ENCODE measurements around the gene PHLPP1. TPM values are rescaled to one million over a fixed set of nuclear protein-coding genes. Genes with fewer than 3 reads are reported as not detected.

The PHLPP1 gene
- total and polyA plus RNA-seq, 2 of the 4 experiments (the other 2 are of a cell fraction), result 3.3 to 3.6 TPM

DNA sequence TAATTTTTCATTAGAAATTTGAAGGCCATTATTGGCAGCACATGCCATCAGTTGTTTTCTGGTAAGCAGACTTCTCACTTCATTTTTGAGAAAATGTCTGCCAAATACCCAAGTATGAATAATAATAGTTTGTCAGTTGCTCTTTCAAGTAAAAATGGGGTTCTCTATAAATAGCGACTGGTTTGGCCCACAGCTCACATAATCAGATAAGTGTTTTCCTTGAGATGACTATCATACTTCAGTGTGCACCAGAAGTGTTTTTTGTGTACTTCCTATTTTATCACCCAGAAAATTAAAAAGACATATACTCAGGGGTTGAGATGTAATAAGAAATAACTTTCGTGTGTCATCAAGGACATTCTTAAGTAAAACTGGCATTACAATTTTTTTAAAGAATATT, 147.1 kb downstream of the PHLPP1 start:
- intact Hi-C loops (cut with micrococcal nuclease) (no loop called here), in situ Hi-C loops (cut with MboI; ENCODE audit: low sequenced_read_pairs) (no loop called here), dilution Hi-C loops (cut with HindIII; ENCODE audit: low sequenced_read_pairs, unreplicated experiment) (no loop called here)
- no peak overlapping the region for H2BK120ac ChIP-seq (ENCODE audit: low read depth, low read length)
- H3K4me3 ChIP-seq (ENCODE audit: insufficient read depth, low read depth, low read length), result no peak overlapping the region
- H2AK9ac ChIP-seq (replicated peaks; ENCODE audit: low read depth, low read length, poor library complexity), result no peak overlapping the region
- ATAC-seq (ENCODE audit: low read depth) (no peak), DNase-seq (no peak)
- H2BK15ac ChIP-seq (ENCODE audit: low read depth, low read length), result no peak overlapping the region
- H3K4ac ChIP-seq (ENCODE audit: low read depth, low read length), result no peak overlapping the region
- H3K9me1 ChIP-seq (ENCODE audit: insufficient read depth, low read length), result no peaks in the 10 kb centered on the region
- POLR2A ChIA-PET (ENCODE audit: unreplicated experiment), result no interaction called here
- no peak overlapping the region for H3K56ac ChIP-seq (ENCODE audit: extremely low read depth, insufficient read depth, low read length)
- H3K36me3 ChIP-seq (ENCODE audit: control insufficient read depth, insufficient read depth, low read length), result no peaks in the 10 kb centered on the region
- H2AFZ ChIP-seq (replicated peaks; ENCODE audit: low read length, poor library complexity), result no peak overlapping the region
- no peak overlapping the region for H2BK20ac ChIP-seq (ENCODE audit: low read depth, low read length)
- H3K23ac ChIP-seq (ENCODE audit: low read depth, low read length), result no peak overlapping the region
- no peaks in the 10 kb centered on the region for H3K27me3 ChIP-seq (ENCODE audit: control insufficient read depth, insufficient read depth, low read length)
- CTCF ChIA-PET, result interaction anchor here (0.7 kb wide), 2 partner anchors 16 to 59 kb away, joined by 3 read pairs; no protein-coding TSS in a partner anchor
- no peak overlapping the region for H4K8ac ChIP-seq (ENCODE audit: low read depth in 2 of 2, low read length in 2 of 2)
- H3K18ac ChIP-seq (ENCODE audit: low read depth, low read length), result no peak overlapping the region
- no TSS peak for BruUV-seq (replicated peaks)
- no peak overlapping the region for H3K27ac ChIP-seq (ENCODE audit: insufficient read depth, low read length)
- H3K4me1 ChIP-seq (ENCODE audit: control insufficient read depth, insufficient read depth, low read length), result no peaks in the 10 kb centered on the region
- H4K91ac ChIP-seq (ENCODE audit: insufficient read depth, low read depth, low read length), result no peak overlapping the region
- H4K5ac ChIP-seq (ENCODE audit: low read depth, low read length), result no peak overlapping the region
- no peaks in the 10 kb centered on the region; a peak in 2 of 4 replicates for H3K79me1 ChIP-seq (ENCODE audit: low read depth in 1 of 2, low read length in 2 of 2)
- no peaks in the 10 kb centered on the region for H3K9me3 ChIP-seq (ENCODE audit: control insufficient read depth, insufficient read depth, low read length)
- TF ChIP-seq MAZ (IDR thresholded peaks at IDR 0.05; ENCODE audit: borderline replicate concordance, low read depth, low read length) (no peak), MAFK (IDR thresholded peaks at IDR 0.05; ENCODE audit: low read depth, low read length) (no peak), BHLHE40 (IDR thresholded peaks at IDR 0.05; ENCODE audit: low read depth, low read length) (no peak), RFX5 (IDR thresholded peaks at IDR 0.05; ENCODE audit: low read depth, low read length) (no peak), CEBPB (IDR thresholded peaks at IDR 0.05; ENCODE audit: low read depth, low read length) (no peak), NFE2L2 (IDR thresholded peaks at IDR 0.05; ENCODE audit: low read depth, low read length) (no peak), RCOR1 (IDR thresholded peaks at IDR 0.05; ENCODE audit: insufficient replicate concordance, low read length) (no peak), MXI1 (IDR thresholded peaks at IDR 0.05; ENCODE audit: borderline replicate concordance, low read depth, low read length) (no peak), SMC3 (IDR thresholded peaks at IDR 0.05; ENCODE audit: low read depth, low read length) (no peak), RAD21 (IDR thresholded peaks at IDR 0.05; ENCODE audit: low read length) (no peak), POLR2A (IDR thresholded peaks at IDR 0.05; ENCODE audit: low read depth, low read length) (no peak)
- TF ChIP-seq, protein P1, sequence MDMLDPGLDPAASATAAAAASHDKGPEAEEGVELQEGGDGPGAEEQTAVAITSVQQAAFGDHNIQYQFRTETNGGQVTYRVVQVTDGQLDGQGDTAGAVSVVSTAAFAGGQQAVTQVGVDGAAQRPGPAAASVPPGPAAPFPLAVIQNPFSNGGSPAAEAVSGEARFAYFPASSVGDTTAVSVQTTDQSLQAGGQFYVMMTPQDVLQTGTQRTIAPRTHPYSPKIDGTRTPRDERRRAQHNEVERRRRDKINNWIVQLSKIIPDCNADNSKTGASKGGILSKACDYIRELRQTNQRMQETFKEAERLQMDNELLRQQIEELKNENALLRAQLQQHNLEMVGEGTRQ (IDR thresholded peaks at IDR 0.05; ENCODE audit: low read depth, low read length), result no peak
- TF ChIP-seq, protein P2, sequence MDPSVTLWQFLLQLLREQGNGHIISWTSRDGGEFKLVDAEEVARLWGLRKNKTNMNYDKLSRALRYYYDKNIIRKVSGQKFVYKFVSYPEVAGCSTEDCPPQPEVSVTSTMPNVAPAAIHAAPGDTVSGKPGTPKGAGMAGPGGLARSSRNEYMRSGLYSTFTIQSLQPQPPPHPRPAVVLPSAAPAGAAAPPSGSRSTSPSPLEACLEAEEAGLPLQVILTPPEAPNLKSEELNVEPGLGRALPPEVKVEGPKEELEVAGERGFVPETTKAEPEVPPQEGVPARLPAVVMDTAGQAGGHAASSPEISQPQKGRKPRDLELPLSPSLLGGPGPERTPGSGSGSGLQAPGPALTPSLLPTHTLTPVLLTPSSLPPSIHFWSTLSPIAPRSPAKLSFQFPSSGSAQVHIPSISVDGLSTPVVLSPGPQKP (IDR thresholded peaks at IDR 0.05; ENCODE audit: borderline replicate concordance, low read depth, low read length), result no peak
- TF ChIP-seq, protein P3, sequence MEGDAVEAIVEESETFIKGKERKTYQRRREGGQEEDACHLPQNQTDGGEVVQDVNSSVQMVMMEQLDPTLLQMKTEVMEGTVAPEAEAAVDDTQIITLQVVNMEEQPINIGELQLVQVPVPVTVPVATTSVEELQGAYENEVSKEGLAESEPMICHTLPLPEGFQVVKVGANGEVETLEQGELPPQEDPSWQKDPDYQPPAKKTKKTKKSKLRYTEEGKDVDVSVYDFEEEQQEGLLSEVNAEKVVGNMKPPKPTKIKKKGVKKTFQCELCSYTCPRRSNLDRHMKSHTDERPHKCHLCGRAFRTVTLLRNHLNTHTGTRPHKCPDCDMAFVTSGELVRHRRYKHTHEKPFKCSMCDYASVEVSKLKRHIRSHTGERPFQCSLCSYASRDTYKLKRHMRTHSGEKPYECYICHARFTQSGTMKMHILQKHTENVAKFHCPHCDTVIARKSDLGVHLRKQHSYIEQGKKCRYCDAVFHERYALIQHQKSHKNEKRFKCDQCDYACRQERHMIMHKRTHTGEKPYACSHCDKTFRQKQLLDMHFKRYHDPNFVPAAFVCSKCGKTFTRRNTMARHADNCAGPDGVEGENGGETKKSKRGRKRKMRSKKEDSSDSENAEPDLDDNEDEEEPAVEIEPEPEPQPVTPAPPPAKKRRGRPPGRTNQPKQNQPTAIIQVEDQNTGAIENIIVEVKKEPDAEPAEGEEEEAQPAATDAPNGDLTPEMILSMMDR (conservative IDR thresholded peaks at IDR 0.05; ENCODE audit: low read depth, low read length), result no peak
- no peaks in the 10 kb centered on the region for H4K20me1 ChIP-seq (ENCODE audit: insufficient read depth, low read length)
- no CpG with 5 or more reads among the region's 2 CpGs for WGBS, 2 experiments (ENCODE audit: extremely low coverage in 2 of 2, insufficient read length in 1 of 2)
- no peak overlapping the region for H3K4me2 ChIP-seq (ENCODE audit: low read depth, low read length)
- no peak overlapping the region for H2BK5ac ChIP-seq (ENCODE audit: low read depth, low read length, poor library complexity, severe bottlenecking)
- H3K14ac ChIP-seq (replicated peaks; ENCODE audit: low read depth, low read length), result no peak overlapping the region
- no peak overlapping the region for H3K9ac ChIP-seq (ENCODE audit: low read depth, low read length)
- H2AK5ac ChIP-seq (ENCODE audit: low read depth, low read length), result no peak overlapping the region

Measured in IMR-90 (cell line).